HL-60 (cell line): ENCODE measurements around the gene TIMM50.

Source experiments
- DNase-seq, 2 experiments: peaks; one replicate each; pipeline ENCODE4 v3.0.0-alpha.2; 2010 to 2020; ENCODE audit warnings: low read depth in 1 of 2, low spot score in 1 of 2
- H3K27ac ChIP-seq: fragments of 250-450 bp; sonication (Bioruptor Pico); replicated peaks from 2 replicates; pipeline ENCODE4 v1.5.1; 2020; ENCODE audit warnings: mild to moderate bottlenecking, moderate library complexity
- H3K27me3 ChIP-seq: fragments of 250-450 bp; sonication (Bioruptor Pico); 2 replicates; pipeline ENCODE4 v1.5.1; 2021; ENCODE audit warnings: mild to moderate bottlenecking, moderate library complexity; ENCODE audit not compliant: insufficient read depth, poor library complexity, severe bottlenecking
- H3K4me3 ChIP-seq: replicated peaks from 2 replicates; pipeline ENCODE4 v1.5.1; 2011; ENCODE audit warnings: mild to moderate bottlenecking, control low read depth, low read length; ENCODE audit not compliant: insufficient read depth
- CTCF ChIP-seq: IDR thresholded peaks from one replicate; pipeline ENCODE4 v1.5.1; 2011; ENCODE audit warnings: low read length, control low read depth, inconsistent platforms; ENCODE audit not compliant: insufficient read depth
- GABPA ChIP-seq: IDR thresholded peaks from 2 replicates; pipeline ENCODE4 v1.6.1; 2012; ENCODE audit warnings: low read depth
- POLR2AphosphoS5 ChIP-seq: IDR thresholded peaks from 2 replicates; pipeline ENCODE4 v1.6.1; 2012; ENCODE audit warnings: low read depth
- SPI1 ChIP-seq: IDR thresholded peaks from 2 replicates; pipeline ENCODE4 v1.6.1; 2012; ENCODE audit warnings: low read depth, mild to moderate bottlenecking, borderline replicate concordance
- TF ChIP-seq, protein P1 (sequence below): IDR thresholded peaks from 2 replicates; pipeline ENCODE4 v1.6.1; 2012; ENCODE audit warnings: low read depth; ENCODE audit not compliant: insufficient replicate concordance

The TIMM50 gene

GRCh38 chr19:39463403-39463802, 17.2 kb upstream of the TIMM50 start:
- DNase-seq, result no peak
- Histone ChIP-seq H3K4me3 (no peak overlapping the region), H3K27me3 (no peaks in the 10 kb centered on the region), H3K27ac (no peak overlapping the region)
- TF ChIP-seq, protein P1, sequence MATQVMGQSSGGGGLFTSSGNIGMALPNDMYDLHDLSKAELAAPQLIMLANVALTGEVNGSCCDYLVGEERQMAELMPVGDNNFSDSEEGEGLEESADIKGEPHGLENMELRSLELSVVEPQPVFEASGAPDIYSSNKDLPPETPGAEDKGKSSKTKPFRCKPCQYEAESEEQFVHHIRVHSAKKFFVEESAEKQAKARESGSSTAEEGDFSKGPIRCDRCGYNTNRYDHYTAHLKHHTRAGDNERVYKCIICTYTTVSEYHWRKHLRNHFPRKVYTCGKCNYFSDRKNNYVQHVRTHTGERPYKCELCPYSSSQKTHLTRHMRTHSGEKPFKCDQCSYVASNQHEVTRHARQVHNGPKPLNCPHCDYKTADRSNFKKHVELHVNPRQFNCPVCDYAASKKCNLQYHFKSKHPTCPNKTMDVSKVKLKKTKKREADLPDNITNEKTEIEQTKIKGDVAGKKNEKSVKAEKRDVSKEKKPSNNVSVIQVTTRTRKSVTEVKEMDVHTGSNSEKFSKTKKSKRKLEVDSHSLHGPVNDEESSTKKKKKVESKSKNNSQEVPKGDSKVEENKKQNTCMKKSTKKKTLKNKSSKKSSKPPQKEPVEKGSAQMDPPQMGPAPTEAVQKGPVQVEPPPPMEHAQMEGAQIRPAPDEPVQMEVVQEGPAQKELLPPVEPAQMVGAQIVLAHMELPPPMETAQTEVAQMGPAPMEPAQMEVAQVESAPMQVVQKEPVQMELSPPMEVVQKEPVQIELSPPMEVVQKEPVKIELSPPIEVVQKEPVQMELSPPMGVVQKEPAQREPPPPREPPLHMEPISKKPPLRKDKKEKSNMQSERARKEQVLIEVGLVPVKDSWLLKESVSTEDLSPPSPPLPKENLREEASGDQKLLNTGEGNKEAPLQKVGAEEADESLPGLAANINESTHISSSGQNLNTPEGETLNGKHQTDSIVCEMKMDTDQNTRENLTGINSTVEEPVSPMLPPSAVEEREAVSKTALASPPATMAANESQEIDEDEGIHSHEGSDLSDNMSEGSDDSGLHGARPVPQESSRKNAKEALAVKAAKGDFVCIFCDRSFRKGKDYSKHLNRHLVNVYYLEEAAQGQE, result no peak
- TF ChIP-seq SPI1, result no peak
- TF ChIP-seq POLR2AphosphoS5, result no peak
- TF ChIP-seq CTCF, result no peak
- no peak for TF ChIP-seq GABPA

DNA sequence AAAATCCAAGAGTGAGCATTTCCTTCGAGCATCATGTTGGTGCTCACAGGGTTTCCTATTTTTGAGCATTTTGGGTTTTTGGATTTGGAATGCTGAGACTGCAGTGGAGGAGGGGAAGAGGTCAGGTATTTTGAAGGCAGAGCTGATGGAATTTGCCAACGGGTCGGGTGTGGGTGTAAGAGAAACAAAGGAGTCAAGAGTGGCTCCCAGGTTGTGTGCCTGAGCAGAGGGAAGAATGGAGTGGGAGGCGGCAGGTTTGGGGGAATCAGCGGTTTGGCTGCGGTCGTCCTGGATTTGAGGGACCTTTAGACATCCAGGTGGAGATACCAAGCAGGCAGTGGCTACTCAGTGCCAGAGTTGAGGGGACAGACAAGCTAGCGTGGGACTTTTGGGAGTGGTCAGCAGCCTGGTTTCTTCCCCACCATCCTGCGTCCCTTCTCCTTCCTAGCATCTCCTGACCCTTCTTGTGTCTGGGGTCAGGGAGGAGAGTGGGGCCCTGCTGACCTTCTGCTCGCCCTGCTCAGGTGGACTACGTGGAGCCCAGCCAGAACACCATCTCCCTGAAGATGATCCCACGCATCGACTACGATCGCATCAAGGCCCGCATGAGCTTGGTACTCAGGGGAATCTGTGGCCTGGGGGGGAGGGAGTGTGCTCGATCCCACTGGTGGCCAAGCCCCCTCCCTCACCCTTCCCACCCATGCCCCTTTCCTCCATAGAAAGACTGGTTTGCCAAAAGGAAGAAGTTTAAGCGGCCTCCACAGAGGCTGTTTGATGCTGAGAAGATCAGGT, 14.5 kb upstream of the TIMM50 start:
- Histone ChIP-seq H3K4me3 (no peak overlapping the region), H3K27ac (no peak overlapping the region), H3K27me3 (no peaks in the 10 kb centered on the region)
- TF ChIP-seq SPI1, result no peak
- no peak for TF ChIP-seq GABPA
- no peak for DNase-seq

- TF ChIP-seq POLR2AphosphoS5, result no peak
- TF ChIP-seq CTCF, result no peak
- TF ChIP-seq SPI1, result no peak
- no peak for TF ChIP-seq GABPA
- TF ChIP-seq, protein P1, result no peak
Observed at GRCh38 chr19:39467941-39468340, 12.7 kb upstream of the TIMM50 start.

GRCh38 chr19:39469036-39469435, 11.6 kb upstream of the TIMM50 start:
- Histone ChIP-seq H3K27me3 (no peaks in the 10 kb centered on the region), H3K4me3 (no peak overlapping the region), H3K27ac (no peak overlapping the region)
- TF ChIP-seq SPI1, result no peak
- TF ChIP-seq CTCF, result no peak
- TF ChIP-seq, protein P1, result no peak
- no peak for TF ChIP-seq POLR2AphosphoS5
- no peak for TF ChIP-seq GABPA
- DNase-seq, result no peak

More at GRCh38 chr19:39467941-39468340, 12.7 kb upstream of the TIMM50 start:
- Histone ChIP-seq H3K27ac (no peak overlapping the region), H3K4me3 (no peak overlapping the region), H3K27me3 (no peaks in the 10 kb centered on the region)
- DNase-seq, result no peak
